ENCODE data around the gene TNFAIP2.

Gene TNFAIP2

GRCh38 chr14:103121846-103122584 is 1.2 kb upstream of the TNFAIP2 start:
- no peak for TF ChIP-seq CTCF (IDR thresholded peaks at IDR 0.05)

GRCh38 chr14:103122585-103122946 is 695 bp upstream of the TNFAIP2 start:
- TF ChIP-seq CTCF (IDR thresholded peaks at IDR 0.05): no peak

- TF ChIP-seq CTCF (IDR thresholded peaks at IDR 0.05): peak; percentile 24; the same call in 1 of the 2 replicates
Measured at GRCh38 chr14:103123634-103124500, 606 bp downstream of the TNFAIP2 start.

- no peak for TF ChIP-seq CTCF (IDR thresholded peaks at IDR 0.05)
Measured at GRCh38 chr14:103124501-103125001, 1.3 kb downstream of the TNFAIP2 start.

- TF ChIP-seq CTCF (IDR thresholded peaks at IDR 0.05): no peak
Measured at GRCh38 chr14:103125098-103126070, 2.1 kb downstream of the TNFAIP2 start.

GRCh38 chr14:103126088-103126872 is 3.0 kb downstream of the TNFAIP2 start:
- no peak for TF ChIP-seq CTCF (IDR thresholded peaks at IDR 0.05)
